ENCODE results near the gene RADIL. TPM values are rescaled to one million over a fixed set of nuclear protein-coding genes. Genes with fewer than 3 reads are reported as not detected.

Gene RADIL
- total and polyA plus RNA-seq, 9 of the 15 experiments (the other 6 are each of a cell fraction or from before 2014, with no cell fraction given) = 0.06 to 8.1 (median 1.9) TPM; not detected in 1

DNA sequence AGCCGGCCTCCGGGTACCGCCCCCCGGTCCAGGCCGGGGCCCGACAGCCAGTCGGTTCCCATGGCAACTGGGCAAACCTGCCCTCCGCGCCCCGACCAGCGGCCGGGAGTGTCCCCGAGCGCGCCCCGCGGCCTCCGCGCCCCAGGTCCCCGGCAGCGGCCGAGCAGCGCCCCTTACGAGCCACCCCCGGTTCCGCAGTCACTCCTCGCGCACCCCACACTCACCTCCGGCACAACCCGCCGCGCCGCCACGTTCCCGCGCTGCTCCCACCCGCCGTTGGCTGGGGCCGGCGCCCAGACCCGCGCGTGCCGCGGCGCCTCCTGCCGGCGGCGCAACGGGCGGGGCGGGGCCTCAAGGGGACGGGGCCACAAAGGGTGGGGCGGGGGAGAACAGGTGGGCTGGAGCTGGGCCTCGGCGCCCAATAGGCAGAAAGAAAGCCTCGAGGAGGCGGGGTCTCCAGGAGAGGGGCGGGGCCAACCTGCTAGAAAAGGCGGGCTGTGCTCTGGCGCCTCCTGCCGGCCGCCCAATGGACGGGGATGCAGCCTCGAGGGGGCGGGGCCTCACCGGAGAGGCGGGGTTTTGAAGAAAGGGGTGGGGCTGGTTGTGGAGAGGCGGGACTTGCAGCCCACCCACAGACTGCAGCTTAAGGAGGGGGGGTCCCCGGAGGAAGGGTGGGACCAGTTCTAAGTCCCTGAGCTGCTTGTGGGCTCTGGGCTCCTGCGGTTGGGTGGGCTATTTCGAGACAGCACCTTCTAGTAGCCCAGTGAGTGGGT is at the start of gene RADIL (continued):
- TF ChIP-seq, protein P1, sequence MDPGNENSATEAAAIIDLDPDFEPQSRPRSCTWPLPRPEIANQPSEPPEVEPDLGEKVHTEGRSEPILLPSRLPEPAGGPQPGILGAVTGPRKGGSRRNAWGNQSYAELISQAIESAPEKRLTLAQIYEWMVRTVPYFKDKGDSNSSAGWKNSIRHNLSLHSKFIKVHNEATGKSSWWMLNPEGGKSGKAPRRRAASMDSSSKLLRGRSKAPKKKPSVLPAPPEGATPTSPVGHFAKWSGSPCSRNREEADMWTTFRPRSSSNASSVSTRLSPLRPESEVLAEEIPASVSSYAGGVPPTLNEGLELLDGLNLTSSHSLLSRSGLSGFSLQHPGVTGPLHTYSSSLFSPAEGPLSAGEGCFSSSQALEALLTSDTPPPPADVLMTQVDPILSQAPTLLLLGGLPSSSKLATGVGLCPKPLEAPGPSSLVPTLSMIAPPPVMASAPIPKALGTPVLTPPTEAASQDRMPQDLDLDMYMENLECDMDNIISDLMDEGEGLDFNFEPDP (CRISPR knock-in tag; IDR thresholded peaks at IDR 0.05) = no peak
- no peak for TF ChIP-seq RBM34 (IDR thresholded peaks at IDR 0.05; ENCODE audit: borderline replicate concordance, insufficient read depth, low read length)
- no peak for TF ChIP-seq ZNF785 (CRISPR knock-in tag; IDR thresholded peaks at IDR 0.05)
- TF ChIP-seq, protein P2, sequence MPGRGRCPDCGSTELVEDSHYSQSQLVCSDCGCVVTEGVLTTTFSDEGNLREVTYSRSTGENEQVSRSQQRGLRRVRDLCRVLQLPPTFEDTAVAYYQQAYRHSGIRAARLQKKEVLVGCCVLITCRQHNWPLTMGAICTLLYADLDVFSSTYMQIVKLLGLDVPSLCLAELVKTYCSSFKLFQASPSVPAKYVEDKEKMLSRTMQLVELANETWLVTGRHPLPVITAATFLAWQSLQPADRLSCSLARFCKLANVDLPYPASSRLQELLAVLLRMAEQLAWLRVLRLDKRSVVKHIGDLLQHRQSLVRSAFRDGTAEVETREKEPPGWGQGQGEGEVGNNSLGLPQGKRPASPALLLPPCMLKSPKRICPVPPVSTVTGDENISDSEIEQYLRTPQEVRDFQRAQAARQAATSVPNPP (IDR thresholded peaks at IDR 0.05; ENCODE audit: borderline replicate concordance, insufficient read depth, insufficient read length) = no peak
- TF ChIP-seq RBM25 (IDR thresholded peaks at IDR 0.05; ENCODE audit: low read depth, low read length, severe bottlenecking) = no peak
- no peak for TF ChIP-seq CSDE1 (IDR thresholded peaks at IDR 0.05)
- no peak for TF ChIP-seq ZNF217 (CRISPR knock-in tag; IDR thresholded peaks at IDR 0.05)
- TF ChIP-seq ETV1 (tag; conservative IDR thresholded peaks at IDR 0.05; ENCODE audit: low read depth) = no peak
- TF ChIP-seq ESRRA (IDR thresholded peaks at IDR 0.05; ENCODE audit: borderline replicate concordance, low read depth) = 0 out of 2 replicates have a peak, but pooled peaks have one; percentile 20
- TF ChIP-seq RBBP5 (IDR thresholded peaks at IDR 0.05; ENCODE audit: borderline replicate concordance, insufficient read depth, low read length, poor library complexity, severe bottlenecking) = peak; percentile 50
- TF ChIP-seq, protein P3, sequence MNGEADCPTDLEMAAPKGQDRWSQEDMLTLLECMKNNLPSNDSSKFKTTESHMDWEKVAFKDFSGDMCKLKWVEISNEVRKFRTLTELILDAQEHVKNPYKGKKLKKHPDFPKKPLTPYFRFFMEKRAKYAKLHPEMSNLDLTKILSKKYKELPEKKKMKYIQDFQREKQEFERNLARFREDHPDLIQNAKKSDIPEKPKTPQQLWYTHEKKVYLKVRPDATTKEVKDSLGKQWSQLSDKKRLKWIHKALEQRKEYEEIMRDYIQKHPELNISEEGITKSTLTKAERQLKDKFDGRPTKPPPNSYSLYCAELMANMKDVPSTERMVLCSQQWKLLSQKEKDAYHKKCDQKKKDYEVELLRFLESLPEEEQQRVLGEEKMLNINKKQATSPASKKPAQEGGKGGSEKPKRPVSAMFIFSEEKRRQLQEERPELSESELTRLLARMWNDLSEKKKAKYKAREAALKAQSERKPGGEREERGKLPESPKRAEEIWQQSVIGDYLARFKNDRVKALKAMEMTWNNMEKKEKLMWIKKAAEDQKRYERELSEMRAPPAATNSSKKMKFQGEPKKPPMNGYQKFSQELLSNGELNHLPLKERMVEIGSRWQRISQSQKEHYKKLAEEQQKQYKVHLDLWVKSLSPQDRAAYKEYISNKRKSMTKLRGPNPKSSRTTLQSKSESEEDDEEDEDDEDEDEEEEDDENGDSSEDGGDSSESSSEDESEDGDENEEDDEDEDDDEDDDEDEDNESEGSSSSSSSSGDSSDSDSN (IDR thresholded peaks at IDR 0.05; ENCODE audit: borderline replicate concordance in 1 of 2, low read depth in 2 of 2, low read length in 2 of 2) = no peak
- no peak for TF ChIP-seq ZNF133 (CRISPR knock-in tag; IDR thresholded peaks at IDR 0.05)
- no peak for TF ChIP-seq DNMT1 (IDR thresholded peaks at IDR 0.05)
- TF ChIP-seq, protein P4, sequence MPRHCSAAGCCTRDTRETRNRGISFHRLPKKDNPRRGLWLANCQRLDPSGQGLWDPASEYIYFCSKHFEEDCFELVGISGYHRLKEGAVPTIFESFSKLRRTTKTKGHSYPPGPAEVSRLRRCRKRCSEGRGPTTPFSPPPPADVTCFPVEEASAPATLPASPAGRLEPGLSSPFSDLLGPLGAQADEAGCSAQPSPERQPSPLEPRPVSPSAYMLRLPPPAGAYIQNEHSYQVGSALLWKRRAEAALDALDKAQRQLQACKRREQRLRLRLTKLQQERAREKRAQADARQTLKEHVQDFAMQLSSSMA (CRISPR knock-in tag; IDR thresholded peaks at IDR 0.05) = no peak
- TF ChIP-seq, protein P5, sequence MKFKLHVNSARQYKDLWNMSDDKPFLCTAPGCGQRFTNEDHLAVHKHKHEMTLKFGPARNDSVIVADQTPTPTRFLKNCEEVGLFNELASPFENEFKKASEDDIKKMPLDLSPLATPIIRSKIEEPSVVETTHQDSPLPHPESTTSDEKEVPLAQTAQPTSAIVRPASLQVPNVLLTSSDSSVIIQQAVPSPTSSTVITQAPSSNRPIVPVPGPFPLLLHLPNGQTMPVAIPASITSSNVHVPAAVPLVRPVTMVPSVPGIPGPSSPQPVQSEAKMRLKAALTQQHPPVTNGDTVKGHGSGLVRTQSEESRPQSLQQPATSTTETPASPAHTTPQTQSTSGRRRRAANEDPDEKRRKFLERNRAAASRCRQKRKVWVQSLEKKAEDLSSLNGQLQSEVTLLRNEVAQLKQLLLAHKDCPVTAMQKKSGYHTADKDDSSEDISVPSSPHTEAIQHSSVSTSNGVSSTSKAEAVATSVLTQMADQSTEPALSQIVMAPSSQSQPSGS (CRISPR knock-in tag; IDR thresholded peaks at IDR 0.05) = no peak
- TF ChIP-seq, protein P6, sequence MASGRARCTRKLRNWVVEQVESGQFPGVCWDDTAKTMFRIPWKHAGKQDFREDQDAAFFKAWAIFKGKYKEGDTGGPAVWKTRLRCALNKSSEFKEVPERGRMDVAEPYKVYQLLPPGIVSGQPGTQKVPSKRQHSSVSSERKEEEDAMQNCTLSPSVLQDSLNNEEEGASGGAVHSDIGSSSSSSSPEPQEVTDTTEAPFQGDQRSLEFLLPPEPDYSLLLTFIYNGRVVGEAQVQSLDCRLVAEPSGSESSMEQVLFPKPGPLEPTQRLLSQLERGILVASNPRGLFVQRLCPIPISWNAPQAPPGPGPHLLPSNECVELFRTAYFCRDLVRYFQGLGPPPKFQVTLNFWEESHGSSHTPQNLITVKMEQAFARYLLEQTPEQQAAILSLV (tag; IDR thresholded peaks at IDR 0.05) = no peak
- TF ChIP-seq ZNF197 (CRISPR knock-in tag; IDR thresholded peaks at IDR 0.05; ENCODE audit: low read depth) = no peak
- TF ChIP-seq POLR2H (tag; IDR thresholded peaks at IDR 0.05; ENCODE audit: low read depth) = no peak
